GM18511 (cell line): ENCODE measurements around the gene HOXA1.
"Not testable (repeated sequence)": the region's sequence is repeated elsewhere in the genome, so short reads cannot be mapped to it uniquely, and the experiment has no call there.

Experiments used
- ATAC-seq: cut with Tn5 transposase; IDR thresholded peaks from one replicate; pipeline ENCODE4 v1.9.1; 2021; ENCODE audit warnings: mild to moderate bottlenecking, moderate library complexity; ENCODE audit not compliant: unreplicated experiment

The HOXA1 gene

GRCh38 chr7:27053153-27053552, 42.6 kb downstream of the HOXA1 start:
- ATAC-seq, result no peak

GRCh38 chr7:27051451-27051850, 44.3 kb downstream of the HOXA1 start:
- no peak for ATAC-seq

- no peak for ATAC-seq
Observed at GRCh38 chr7:27048438-27048837, 47.4 kb downstream of the HOXA1 start.

- no peak for ATAC-seq
Observed at GRCh38 chr7:27046854-27047549, 48.8 kb downstream of the HOXA1 start.

GRCh38 chr7:27045972-27046371, 49.8 kb downstream of the HOXA1 start:
- not testable (repeated sequence) for ATAC-seq

- not testable (repeated sequence) for ATAC-seq
Observed at GRCh38 chr7:27045066-27045465, 50.7 kb downstream of the HOXA1 start.
